ENCODE results near the gene ARHGAP26. TPM values are rescaled to one million over a fixed set of nuclear protein-coding genes. Genes with fewer than 3 reads are reported as not detected.

Gene ARHGAP26
- total RNA-seq, 4 donors from 2014 or later: 11.1 to 36.1 (median 21.8) TPM

- no peak for TF ChIP-seq EP300 (IDR thresholded peaks at IDR 0.05)
- 77% methylated on average over 4 of the region's 4 CpGs for WGBS
- Histone ChIP-seq H3K36me3 (no peaks in the 10 kb centered on the region), H3K27me3 (no peaks in the 10 kb centered on the region), H3K4me1 (no peaks in the 10 kb centered on the region), H3K4me3 (no peak overlapping the region), H3K27ac (no peak overlapping the region), H3K9me3 (no peaks in the 10 kb centered on the region)
- DNase-seq (ENCODE audit: low spot score in 2 of 2): no peak
Observed at GRCh38 chr5:142796492-142797109, 26.4 kb downstream of the ARHGAP26 start.

- Histone ChIP-seq H3K9me3 (no peaks in the 10 kb centered on the region), H3K4me1 (no peaks in the 10 kb centered on the region), H3K27me3 (no peaks in the 10 kb centered on the region), H3K4me3 (no peak overlapping the region), H3K36me3 (no peaks in the 10 kb centered on the region), H3K27ac (no peak overlapping the region)
- no peak for DNase-seq (ENCODE audit: low spot score in 2 of 2)
- TF ChIP-seq POLR2A (IDR thresholded peaks at IDR 0.05): no peak
- no peak for TF ChIP-seq POLR2AphosphoS5 (IDR thresholded peaks at IDR 0.05)
- TF ChIP-seq EP300 (IDR thresholded peaks at IDR 0.05): no peak
- WGBS: 76% methylated on average over 3 of the region's 3 CpGs
Observed at GRCh38 chr5:142797420-142797819, 27.2 kb downstream of the ARHGAP26 start.

GRCh38 chr5:142798099-142798770 lies 28.1 kb downstream of the ARHGAP26 start:
- H3K27me3 ChIP-seq: no peaks in the 10 kb centered on the region
- H3K36me3 ChIP-seq: no peaks in the 10 kb centered on the region
- no peaks in the 10 kb centered on the region for H3K9me3 ChIP-seq
- no peak overlapping the region for H3K4me3 ChIP-seq
- no peak for TF ChIP-seq EP300 (IDR thresholded peaks at IDR 0.05)
- no peak for TF ChIP-seq CTCF (IDR thresholded peaks at IDR 0.05)
- no peak for TF ChIP-seq POLR2AphosphoS5 (IDR thresholded peaks at IDR 0.05)
- no peak for TF ChIP-seq POLR2A (IDR thresholded peaks at IDR 0.05)
- H3K27ac ChIP-seq: no peak overlapping the region
- DNase-seq (ENCODE audit: low spot score in 2 of 2): no peak
- WGBS: 92% methylated on average over 4 of the region's 4 CpGs
- peaks cover 3% of the 10 kb centered on the region for H3K4me1 ChIP-seq

GRCh38 chr5:142800776-142801494 lies 30.8 kb downstream of the ARHGAP26 start:
- Histone ChIP-seq H3K36me3 (no peaks in the 10 kb centered on the region), H3K27ac (no peak overlapping the region), H3K27me3 (no peaks in the 10 kb centered on the region), H3K4me3 (no peak overlapping the region), H3K4me1 (peaks cover 4% of the 10 kb centered on the region), H3K9me3 (no peaks in the 10 kb centered on the region)
- TF ChIP-seq POLR2A (IDR thresholded peaks at IDR 0.05): no peak
- TF ChIP-seq EP300 (IDR thresholded peaks at IDR 0.05): no peak
- TF ChIP-seq POLR2AphosphoS5 (IDR thresholded peaks at IDR 0.05): no peak
- no peak for TF ChIP-seq CTCF (IDR thresholded peaks at IDR 0.05)
- DNase-seq (ENCODE audit: low spot score in 2 of 2): no peak
- 93% methylated on average over 6 of the region's 6 CpGs for WGBS

GRCh38 chr5:142801495-142801871 lies 31.3 kb downstream of the ARHGAP26 start:
- 82% methylated on average over 4 of the region's 4 CpGs for WGBS
- Histone ChIP-seq H3K27ac (no peak overlapping the region), H3K4me3 (no peak overlapping the region), H3K9me3 (no peaks in the 10 kb centered on the region), H3K27me3 (no peaks in the 10 kb centered on the region), H3K4me1 (peaks cover 4% of the 10 kb centered on the region), H3K36me3 (no peaks in the 10 kb centered on the region)
- TF ChIP-seq POLR2AphosphoS5 (IDR thresholded peaks at IDR 0.05) (no peak), CTCF (IDR thresholded peaks at IDR 0.05) (no peak), POLR2A (IDR thresholded peaks at IDR 0.05) (no peak), EP300 (IDR thresholded peaks at IDR 0.05) (no peak)
- no peak for DNase-seq (ENCODE audit: low spot score in 2 of 2)
